Stimulated activated CD4-positive, alpha-beta T cell treated with anti-CD3 and anti-CD28 coated beads, Interleukin-4, amount 100 ng/mL, for 1 hour (primary cell): Measurements from ENCODE around the gene ANKRD31.
"Not testable (repeated sequence)": the region's sequence is repeated elsewhere in the genome, so short reads cannot be mapped to it uniquely, and the experiment has no call there.

ENCODE experiments used
- DNase-seq: peaks from one replicate; pipeline ENCODE4 v3.0.0-alpha.2; 2020

ANKRD31 gene

DNA sequence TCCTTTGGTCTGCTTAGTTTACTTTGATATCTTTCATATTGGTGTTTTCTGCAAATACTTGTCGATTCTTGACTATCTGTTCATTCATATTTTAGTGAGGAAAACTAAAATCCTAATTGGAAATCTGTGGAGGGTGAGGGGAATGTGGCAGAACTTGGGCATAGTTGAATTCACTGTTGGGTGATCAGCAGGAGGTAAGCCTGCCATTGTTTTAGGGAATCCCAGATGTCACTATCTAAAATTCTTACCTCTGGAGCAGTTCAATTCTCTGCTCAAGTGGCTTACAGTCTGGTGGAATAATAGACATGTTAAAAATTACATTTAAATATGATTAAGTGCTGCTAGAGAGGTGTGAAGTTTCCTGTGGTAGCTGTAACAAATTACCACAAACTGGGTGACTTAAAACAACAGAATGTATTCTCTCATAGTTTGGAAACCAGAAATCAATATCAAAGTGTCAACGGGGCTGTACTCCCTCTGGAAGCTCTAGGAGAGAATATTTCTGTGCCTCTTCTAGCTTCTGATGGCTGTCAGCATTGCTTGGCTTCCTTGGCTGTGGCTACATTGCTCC, 94.0 kb downstream of the ANKRD31 start:
- no peak for DNase-seq

- no peak for DNase-seq
Measured at GRCh38 chr5:75140277-75140676, 96.4 kb downstream of the ANKRD31 start.

GRCh38 chr5:75138689-75139088, 98.0 kb downstream of the ANKRD31 start:
- no peak for DNase-seq

DNA sequence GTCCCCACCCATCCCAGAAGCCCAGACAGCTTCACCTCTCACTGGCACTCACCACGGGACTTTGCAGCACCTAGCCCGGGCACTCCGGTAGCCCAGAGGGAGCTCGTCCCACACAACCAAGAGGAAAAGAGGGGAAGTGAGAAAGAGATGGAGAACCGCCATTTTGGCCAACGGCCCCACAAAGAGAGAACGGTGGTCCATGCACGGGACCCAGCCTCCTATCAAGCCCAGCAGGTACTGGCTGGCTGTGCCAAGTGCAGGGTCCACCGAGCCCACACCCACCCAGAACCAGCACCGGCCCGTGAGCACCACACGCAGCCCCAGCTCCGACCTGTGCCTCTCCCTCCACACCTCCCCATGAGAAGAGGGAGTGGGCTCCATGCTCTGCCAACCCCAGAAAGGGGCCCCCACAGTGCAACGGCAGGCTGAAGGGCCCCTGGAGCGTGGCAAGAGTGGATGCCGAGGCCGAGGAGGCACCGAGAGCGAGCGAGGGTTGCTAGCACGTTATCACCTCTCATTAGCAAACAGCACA, 105.8 kb downstream of the ANKRD31 start:
- no peak for DNase-seq

DNA sequence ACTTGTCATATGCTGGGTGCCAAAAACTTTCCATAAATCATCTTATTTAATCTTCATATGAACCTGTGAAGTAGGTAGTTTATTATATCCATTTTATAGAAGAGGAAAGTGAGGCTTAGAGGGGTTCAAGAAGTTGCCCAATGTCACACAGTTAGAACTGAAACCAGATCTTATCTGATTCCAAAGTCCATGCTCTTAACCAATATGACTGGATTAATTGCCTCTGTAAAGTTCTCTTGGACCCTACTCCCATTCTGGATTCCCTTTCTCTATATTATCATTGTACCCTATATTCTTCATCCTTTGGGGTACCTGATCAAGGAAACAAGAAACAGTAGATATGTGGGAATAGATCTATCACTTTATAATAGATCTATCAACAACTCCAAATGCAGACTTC, 119.8 kb downstream of the ANKRD31 start:
- no peak for DNase-seq

DNA sequence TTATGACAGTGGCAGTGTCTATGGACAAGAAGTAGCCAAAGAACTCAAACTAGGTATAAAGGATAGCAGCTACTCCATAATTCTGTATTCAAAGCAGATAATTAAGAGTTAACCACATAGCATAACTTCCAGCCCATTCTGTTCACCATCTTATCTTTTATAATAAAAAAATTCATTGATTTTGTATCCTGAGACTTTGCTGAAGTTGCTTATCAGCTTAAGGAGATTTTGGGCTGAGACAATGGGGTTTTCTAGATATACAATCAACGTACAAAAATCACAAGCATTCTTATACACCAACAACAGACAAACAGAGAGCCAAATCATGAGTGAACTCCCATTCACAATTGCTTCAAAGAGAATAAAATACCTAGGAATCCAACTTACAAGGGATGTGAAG, 122.4 kb downstream of the ANKRD31 start:
- DNase-seq: not testable (repeated sequence)

DNA sequence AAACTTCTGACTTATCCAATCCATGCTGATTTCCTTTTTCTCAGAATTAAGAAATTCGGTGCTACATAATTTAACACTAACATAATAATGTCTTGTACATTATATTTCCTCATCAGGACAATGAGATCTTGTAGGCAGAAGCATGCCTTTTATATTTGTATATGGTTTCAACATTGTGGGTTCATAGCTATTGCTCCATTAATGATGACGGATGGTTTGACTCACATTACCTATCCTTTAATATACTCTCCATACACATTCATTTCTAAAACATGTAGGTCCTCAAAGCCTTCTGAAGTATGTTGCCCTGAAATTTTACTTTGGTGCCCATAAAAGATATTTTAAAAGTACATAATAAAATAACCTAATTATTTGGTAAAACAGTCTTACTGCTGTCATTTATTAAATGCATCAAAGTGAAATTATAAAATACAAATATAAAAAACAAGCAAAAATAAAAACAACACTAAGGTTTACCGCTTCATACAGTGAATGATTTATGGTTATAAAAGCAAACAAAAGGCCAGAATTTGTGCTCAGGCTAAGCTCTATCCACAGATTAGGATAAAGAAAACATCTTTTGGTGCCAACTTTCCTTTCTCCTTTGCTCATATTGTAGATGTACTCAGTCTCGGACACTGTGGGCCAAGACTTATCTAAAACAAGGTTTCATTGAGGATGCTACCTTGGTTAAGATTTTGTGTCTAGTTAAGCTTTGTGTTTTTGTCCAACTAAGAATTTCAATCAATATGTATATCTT, 123.1 kb downstream of the ANKRD31 start:
- no peak for DNase-seq

DNA sequence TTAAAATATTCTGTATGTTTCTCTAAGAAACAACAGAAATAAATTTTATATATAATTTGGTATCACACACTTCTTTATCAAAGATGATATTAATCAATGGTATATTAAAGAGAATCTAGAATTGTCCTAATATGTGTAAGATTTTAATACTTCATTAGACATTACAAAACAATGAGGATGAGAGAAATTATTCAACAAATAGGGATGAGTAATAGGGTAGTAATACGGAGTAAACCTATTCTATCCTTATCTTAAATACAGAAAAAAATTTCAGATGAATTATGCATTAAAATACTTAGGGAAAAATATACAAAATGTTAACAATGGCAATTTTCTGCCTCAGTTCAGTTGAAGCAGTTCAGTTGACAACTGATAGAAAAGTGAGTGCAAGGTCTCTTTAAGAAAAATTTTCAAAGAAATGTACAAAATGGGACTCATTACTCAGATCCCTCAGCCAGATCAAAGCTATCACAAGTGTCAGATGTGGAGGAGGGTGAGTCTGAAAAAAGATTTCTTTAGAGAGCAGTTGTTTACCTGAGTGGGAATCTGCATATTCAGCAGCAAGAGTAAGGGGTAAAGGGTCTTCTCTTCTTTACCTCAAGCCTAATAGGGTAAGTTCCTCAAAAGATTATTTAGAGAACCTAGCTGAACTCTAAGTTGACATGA, 127.6 kb downstream of the ANKRD31 start:
- DNase-seq: no peak

GRCh38 chr5:75108515-75108914, 128.2 kb downstream of the ANKRD31 start:
- DNase-seq: no peak

DNA sequence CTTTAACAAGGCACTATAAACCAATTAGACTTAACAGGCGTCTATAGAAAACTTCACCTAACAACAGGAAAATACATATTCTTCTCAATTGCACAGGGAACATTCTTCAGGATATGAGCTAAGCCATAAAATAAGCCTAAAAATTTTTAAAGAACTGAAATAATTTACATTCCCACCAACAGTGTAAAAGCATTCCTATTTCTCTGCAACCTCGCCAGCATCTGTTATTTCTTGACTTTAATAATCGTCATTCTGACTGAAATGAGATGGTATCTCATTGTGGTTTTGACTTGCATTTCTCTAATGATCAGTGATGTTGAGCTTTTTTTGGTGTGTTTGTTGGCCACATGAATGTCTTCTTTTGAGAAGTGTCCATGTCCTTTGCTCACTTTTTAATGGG, 140.7 kb downstream of the ANKRD31 start:
- not testable (repeated sequence) for DNase-seq

GRCh38 chr5:75091597-75091996, 145.1 kb downstream of the ANKRD31 start:
- no peak for DNase-seq

DNA sequence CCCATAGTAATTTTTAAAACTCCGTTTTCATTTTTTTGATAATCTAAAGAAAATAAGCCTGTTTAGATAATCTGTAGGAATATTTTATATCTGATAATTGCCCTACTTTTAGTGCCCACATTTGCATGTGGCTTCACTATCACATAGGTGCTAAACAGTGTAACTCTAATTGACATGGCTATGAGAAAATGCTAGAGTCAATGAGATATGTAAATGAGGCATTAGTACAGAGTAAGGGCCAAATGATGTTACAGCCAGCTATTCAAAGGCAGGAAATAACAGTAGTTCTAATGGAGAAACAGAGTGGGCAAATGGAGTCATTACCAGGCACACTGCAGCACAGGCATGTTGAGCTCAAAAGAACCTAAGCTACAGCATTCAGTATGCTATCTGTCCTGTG, 147.0 kb downstream of the ANKRD31 start:
- DNase-seq: no peak

DNA sequence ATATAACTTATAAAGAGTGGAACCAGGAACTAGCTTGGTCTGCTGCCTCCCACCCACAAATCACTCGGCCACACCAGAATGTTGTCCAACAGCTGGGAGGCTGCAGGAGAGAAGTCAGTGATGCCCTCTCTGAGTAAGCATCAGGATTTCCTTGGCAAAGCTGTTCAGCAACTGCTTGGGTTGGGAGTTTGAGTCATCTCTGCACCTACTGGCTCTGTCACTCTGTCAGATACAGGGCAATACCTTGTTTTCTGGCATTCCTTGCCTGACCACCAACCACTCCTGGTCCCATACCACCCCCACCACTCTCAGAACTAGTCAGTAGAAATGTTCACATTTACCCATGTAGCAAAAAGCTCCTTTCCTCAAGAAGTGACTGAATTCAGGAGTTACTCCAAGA, 147.5 kb downstream of the ANKRD31 start:
- DNase-seq: no peak

DNA sequence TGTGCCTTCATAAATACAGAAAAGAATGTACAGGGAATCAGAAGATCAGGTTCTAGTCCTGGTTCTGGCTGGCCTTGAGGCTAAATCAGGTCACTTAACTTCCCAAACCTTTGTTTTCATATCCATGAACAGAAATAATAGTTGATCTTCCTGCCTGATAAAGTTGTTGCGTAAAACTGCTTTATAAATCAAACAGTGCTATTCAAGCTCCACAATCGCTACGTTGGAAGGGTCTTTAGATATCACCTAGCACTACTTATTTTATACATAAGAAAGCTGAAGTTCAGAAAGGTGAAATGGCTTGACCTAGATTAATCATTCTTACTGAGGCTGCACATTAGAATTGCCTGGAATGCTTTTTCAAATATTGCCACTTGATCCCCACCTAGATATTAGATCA, 148.0 kb downstream of the ANKRD31 start:
- DNase-seq: no peak

- no peak for DNase-seq
Measured at GRCh38 chr5:75081510-75081909, 155.2 kb downstream of the ANKRD31 start.

DNA sequence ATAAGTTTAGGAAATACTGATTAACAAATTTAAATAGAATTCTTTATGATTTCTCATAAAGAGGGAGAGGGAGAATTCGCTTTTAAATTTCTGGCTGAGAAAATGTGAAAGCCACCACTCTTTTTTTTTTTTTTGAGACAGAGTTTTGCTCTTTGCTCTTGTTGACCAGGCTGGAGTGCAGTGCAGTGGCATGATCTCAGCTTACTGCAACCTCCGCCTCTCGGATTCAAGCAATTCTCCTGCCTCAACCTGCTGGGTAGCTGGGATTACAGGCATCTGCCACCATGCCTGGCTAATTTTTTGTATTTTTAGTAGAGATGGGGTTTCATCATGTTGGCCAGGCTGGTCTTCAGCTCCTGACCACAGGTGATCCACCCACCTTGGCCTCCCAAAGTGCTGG, 157.3 kb downstream of the ANKRD31 start:
- not testable (repeated sequence) for DNase-seq

- DNase-seq: no peak
Measured at GRCh38 chr5:75078027-75078426, 158.7 kb downstream of the ANKRD31 start.

DNA sequence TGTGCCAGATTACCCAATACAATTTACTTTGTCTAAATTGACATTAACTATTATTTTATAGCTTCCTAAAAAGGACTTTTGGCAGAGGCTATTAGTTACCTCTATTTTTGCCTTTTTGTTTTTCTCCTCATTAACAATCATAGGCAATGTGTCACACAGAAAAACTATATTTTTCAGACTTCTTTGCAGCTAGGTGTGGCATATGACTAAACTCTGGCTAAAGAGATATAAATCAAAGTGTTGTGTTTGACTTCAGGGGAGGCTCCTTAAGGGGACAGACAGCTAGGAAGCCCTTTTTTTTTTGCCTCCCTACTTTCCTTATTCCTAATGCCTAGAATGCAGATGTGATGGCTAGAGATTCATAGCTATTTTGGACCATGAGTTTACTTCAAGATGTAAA, 164.6 kb downstream of the ANKRD31 start:
- no peak for DNase-seq

- DNase-seq: no peak
Measured at GRCh38 chr5:75071100-75071499, 165.6 kb downstream of the ANKRD31 start.

GRCh38 chr5:75067434-75067833, 169.2 kb downstream of the ANKRD31 start:
- DNase-seq: no peak

DNA sequence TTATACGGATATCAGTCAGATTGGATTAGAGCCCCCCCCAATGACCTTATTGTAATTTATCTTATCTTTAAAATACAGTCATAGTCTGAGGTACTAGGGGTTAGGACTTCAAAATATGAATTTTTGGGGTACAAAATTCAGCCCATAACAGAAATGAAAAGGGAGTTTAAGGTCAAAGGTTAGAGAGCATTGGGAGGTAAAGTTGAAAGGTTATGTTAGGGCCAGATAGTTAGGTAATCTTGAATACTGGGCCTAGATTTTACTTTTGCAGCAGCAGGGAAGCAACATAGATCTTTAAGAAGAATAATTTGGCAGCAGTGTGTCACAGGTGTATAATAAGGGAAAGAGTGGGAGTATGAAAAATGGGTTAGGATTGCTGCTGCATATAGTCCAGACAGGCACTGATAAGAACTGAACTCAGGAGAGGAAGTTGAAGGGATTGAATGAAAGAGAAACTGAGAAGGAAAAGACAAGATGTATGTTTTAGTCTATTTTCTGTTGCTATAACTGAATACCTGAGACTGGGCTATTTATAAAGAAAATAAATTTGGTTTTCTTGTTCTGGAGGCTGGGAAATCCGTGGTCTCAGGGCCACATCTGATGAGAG, 173.7 kb downstream of the ANKRD31 start:
- DNase-seq: no peak

GRCh38 chr5:75059912-75060545, 176.6 kb downstream of the ANKRD31 start:
- DNase-seq: no peak

DNA sequence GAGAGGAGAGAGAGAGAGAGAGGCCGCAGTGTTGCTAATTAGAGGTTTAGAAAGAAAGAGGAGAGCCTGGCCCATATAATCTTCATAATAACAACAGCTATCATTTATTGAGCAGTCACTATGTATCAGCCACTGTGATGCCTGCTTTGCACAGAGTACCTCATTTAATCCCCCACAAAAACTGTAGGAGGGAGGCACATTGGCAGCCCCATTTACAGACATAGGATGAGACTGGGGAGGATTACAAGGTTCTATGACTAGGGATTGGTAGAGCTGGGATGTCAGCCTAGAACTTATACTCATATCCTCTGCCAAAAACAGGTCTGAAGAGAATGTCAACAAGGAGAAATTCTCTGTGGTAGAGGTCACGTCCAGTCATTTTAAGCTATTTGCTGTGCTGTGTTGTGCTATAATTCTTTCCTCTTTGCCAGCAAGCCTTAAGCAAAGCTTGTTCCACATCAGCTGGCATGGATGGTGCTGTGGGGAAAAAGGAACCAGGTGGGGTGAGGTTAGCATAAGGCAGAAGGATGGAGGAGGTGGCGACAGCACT, 177.6 kb downstream of the ANKRD31 start:
- DNase-seq: no peak
